ENCODE results near the gene PGM1. TPM values are rescaled to one million over a fixed set of nuclear protein-coding genes. Genes with fewer than 3 reads are reported as not detected.

PGM1 gene
- total RNA-seq, 1 donor from 2014 or later, result 22.7 TPM

DNA sequence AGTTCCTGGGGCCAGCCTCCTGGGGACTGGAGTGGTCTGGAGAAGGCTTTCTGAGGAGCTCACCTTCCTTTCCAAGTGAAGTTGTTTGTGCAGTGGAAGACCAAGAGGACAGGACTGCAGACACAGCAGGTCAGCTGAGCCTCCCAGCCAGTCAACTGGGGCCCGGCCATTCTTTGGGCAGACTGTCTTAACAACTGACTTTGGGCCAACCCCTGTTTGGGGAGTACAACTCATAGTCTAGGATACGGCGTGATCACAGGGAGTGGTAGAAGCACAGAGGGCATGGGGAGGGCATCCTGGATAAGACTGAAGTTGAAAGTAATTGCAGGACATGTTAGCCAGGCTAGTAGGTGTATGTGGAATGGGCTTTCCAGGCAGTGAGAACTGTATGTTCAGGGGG, 50.3 kb downstream of the PGM1 start:
- H3K27me3 Mint-ChIP-seq (ENCODE audit: insufficient read depth, low read depth), result peaks cover 4% of the 10 kb centered on the region
- H3K4me2 ChIP-seq, result no peak overlapping the region
- peaks cover 2% of the 10 kb centered on the region for H3K9me3 Mint-ChIP-seq
- TF ChIP-seq EZH2 (IDR thresholded peaks at IDR 0.05) (no peak), EZH2phosphoT487 (IDR thresholded peaks at IDR 0.05) (no peak)
- TF ChIP-seq, protein P1, sequence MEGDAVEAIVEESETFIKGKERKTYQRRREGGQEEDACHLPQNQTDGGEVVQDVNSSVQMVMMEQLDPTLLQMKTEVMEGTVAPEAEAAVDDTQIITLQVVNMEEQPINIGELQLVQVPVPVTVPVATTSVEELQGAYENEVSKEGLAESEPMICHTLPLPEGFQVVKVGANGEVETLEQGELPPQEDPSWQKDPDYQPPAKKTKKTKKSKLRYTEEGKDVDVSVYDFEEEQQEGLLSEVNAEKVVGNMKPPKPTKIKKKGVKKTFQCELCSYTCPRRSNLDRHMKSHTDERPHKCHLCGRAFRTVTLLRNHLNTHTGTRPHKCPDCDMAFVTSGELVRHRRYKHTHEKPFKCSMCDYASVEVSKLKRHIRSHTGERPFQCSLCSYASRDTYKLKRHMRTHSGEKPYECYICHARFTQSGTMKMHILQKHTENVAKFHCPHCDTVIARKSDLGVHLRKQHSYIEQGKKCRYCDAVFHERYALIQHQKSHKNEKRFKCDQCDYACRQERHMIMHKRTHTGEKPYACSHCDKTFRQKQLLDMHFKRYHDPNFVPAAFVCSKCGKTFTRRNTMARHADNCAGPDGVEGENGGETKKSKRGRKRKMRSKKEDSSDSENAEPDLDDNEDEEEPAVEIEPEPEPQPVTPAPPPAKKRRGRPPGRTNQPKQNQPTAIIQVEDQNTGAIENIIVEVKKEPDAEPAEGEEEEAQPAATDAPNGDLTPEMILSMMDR (IDR thresholded peaks at IDR 0.05), result no peak
- H3K36me3 Mint-ChIP-seq, result peaks cover 22% of the 10 kb centered on the region
- no peak overlapping the region for H2AFZ ChIP-seq (replicated peaks)
- H3K4me3 ChIP-seq, result no peak overlapping the region
- H3K9ac ChIP-seq, result no peak overlapping the region
- no peak overlapping the region for H3K27ac Mint-ChIP-seq
- no peaks in the 10 kb centered on the region for H3F3A ChIP-seq (ENCODE audit: low read depth)
- H3K4me1 Mint-ChIP-seq, result peaks cover 10% of the 10 kb centered on the region
- no peaks in the 10 kb centered on the region for H4K20me1 ChIP-seq (ENCODE audit: low read depth)
- H3K4me3 Mint-ChIP-seq, result no peak overlapping the region
- DNase-seq (ENCODE audit: low spot score), result no peak
- H3K27ac ChIP-seq, result no peak overlapping the region
- no peaks in the 10 kb centered on the region for H3K36me3 ChIP-seq
- no peaks in the 10 kb centered on the region for H3K79me2 ChIP-seq (ENCODE audit: low read depth)
- no peaks in the 10 kb centered on the region for H3K4me1 ChIP-seq
- no peaks in the 10 kb centered on the region for H3K27me3 ChIP-seq
- H3K9me3 ChIP-seq (ENCODE audit: low read depth), result no peaks in the 10 kb centered on the region

DNA sequence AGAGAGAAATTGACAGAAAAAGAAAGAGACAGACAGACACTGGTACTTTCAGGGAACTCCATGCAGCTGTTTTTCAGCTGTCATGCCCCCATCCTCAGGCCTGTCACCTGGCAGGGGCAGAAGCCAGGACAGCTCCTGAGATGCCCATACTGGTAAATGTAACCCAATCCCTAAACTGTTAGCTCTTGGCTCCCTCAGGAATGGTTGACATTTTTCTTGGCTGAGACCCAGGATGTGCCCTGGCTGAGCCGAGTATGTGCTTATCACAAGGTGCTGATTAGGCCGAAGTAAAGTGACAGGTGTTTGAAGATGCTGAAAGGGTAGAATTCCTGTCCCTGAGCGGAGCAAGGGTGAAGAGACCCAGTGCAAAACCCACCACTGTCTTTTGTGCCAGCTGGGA, 50.7 kb downstream of the PGM1 start:
- no peaks in the 10 kb centered on the region for H4K20me1 ChIP-seq (ENCODE audit: low read depth)
- H3F3A ChIP-seq (ENCODE audit: low read depth), result no peaks in the 10 kb centered on the region
- no peak overlapping the region for H3K4me2 ChIP-seq
- no peaks in the 10 kb centered on the region for H3K27me3 ChIP-seq
- peaks cover 6% of the 10 kb centered on the region for H3K4me1 Mint-ChIP-seq
- H3K79me2 ChIP-seq (ENCODE audit: low read depth), result no peaks in the 10 kb centered on the region
- no peaks in the 10 kb centered on the region for H3K4me1 ChIP-seq
- no peak overlapping the region for H3K27ac ChIP-seq
- no peak overlapping the region for H3K4me3 ChIP-seq
- TF ChIP-seq EZH2phosphoT487 (IDR thresholded peaks at IDR 0.05) (no peak), EZH2 (IDR thresholded peaks at IDR 0.05) (no peak)
- TF ChIP-seq, protein P1 (IDR thresholded peaks at IDR 0.05), result no peak
- H3K9me3 ChIP-seq (ENCODE audit: low read depth), result no peaks in the 10 kb centered on the region
- H3K27ac Mint-ChIP-seq, result no peak overlapping the region
- no peak overlapping the region for H2AFZ ChIP-seq (replicated peaks)
- DNase-seq (ENCODE audit: low spot score), result no peak
- H3K36me3 ChIP-seq, result no peaks in the 10 kb centered on the region
- H3K9ac ChIP-seq, result no peak overlapping the region
- H3K9me3 Mint-ChIP-seq, result peaks cover 2% of the 10 kb centered on the region
- peaks cover 3% of the 10 kb centered on the region for H3K27me3 Mint-ChIP-seq (ENCODE audit: insufficient read depth, low read depth)
- peaks cover 21% of the 10 kb centered on the region for H3K36me3 Mint-ChIP-seq
- H3K4me3 Mint-ChIP-seq, result no peak overlapping the region

DNA sequence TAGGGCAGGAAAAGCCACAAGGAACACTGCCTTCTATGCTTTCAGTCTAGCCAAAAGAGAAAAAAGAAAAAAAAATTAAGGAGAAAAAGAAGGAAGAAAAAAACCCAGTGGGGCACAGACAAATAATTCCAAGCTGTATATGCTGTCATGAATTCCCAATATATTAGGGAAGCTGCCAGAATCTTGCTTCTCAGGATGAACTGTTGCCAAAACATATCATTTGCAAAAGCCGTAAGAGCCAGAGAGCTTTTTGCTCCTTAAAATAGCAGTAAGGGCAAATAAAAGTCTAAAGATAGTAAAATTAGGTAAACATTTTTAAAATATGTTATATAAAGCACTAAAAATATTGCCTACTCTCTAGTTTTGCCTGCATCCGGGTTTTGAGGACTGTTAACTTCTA, 52.1 kb downstream of the PGM1 start:
- Histone ChIP-seq H3K27me3 (no peaks in the 10 kb centered on the region), H3K4me3 (no peak overlapping the region), H3F3A (ENCODE audit: low read depth) (no peaks in the 10 kb centered on the region), H4K20me1 (ENCODE audit: low read depth) (no peaks in the 10 kb centered on the region), H3K36me3 (no peaks in the 10 kb centered on the region), H3K27ac (no peak overlapping the region), H2AFZ (replicated peaks) (no peak overlapping the region), H3K9me3 (ENCODE audit: low read depth) (no peaks in the 10 kb centered on the region), H3K4me1 (no peaks in the 10 kb centered on the region), H3K9ac (no peak overlapping the region), H3K79me2 (ENCODE audit: low read depth) (no peaks in the 10 kb centered on the region), H3K4me2 (no peak overlapping the region)
- peaks cover 2% of the 10 kb centered on the region for H3K9me3 Mint-ChIP-seq
- H3K27me3 Mint-ChIP-seq (ENCODE audit: insufficient read depth, low read depth), result peaks cover 3% of the 10 kb centered on the region
- peaks cover 14% of the 10 kb centered on the region for H3K36me3 Mint-ChIP-seq
- H3K4me3 Mint-ChIP-seq, result no peak overlapping the region
- no peak for TF ChIP-seq EZH2 (IDR thresholded peaks at IDR 0.05)
- TF ChIP-seq EZH2phosphoT487 (IDR thresholded peaks at IDR 0.05), result no peak
- TF ChIP-seq, protein P1 (IDR thresholded peaks at IDR 0.05), result no peak
- DNase-seq (ENCODE audit: low spot score), result no peak
- H3K4me1 Mint-ChIP-seq, result no peaks in the 10 kb centered on the region
- H3K27ac Mint-ChIP-seq, result no peak overlapping the region

Data from neural progenitor cell (in vitro differentiated cells).